Measurements from ENCODE around the gene STK32C.

DNA sequence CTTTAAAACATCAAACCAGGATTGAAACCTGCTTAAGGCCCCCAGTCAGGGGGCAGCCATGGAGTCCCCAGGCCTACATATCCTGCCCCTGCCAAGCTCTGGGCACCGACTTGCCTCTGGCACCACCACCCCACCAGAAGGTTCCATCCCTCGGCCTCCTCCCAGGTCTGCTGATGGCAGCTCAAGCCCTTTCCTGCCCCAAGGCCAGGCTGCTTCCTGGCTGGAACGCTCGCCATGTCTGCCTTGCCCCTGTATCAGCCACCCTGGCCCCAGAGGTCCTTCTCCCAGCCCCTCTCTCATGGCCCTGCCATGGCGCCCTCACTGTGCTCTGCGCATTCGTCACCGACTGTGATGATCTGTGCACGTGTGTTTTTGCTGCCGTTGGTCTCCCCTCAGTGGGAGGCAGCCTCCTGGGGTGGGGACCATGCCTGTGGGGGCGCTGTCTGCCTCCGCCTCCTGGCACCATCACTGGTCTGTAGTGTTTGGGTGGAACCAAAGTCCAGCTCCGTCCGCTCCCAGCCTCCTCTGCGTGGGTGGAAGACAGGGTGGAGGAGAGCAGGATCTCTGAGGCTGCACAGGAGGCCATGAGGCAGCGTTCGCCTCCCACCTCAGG, 117.8 kb downstream of the STK32C start:
- TF ChIP-seq, protein P1, sequence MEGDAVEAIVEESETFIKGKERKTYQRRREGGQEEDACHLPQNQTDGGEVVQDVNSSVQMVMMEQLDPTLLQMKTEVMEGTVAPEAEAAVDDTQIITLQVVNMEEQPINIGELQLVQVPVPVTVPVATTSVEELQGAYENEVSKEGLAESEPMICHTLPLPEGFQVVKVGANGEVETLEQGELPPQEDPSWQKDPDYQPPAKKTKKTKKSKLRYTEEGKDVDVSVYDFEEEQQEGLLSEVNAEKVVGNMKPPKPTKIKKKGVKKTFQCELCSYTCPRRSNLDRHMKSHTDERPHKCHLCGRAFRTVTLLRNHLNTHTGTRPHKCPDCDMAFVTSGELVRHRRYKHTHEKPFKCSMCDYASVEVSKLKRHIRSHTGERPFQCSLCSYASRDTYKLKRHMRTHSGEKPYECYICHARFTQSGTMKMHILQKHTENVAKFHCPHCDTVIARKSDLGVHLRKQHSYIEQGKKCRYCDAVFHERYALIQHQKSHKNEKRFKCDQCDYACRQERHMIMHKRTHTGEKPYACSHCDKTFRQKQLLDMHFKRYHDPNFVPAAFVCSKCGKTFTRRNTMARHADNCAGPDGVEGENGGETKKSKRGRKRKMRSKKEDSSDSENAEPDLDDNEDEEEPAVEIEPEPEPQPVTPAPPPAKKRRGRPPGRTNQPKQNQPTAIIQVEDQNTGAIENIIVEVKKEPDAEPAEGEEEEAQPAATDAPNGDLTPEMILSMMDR (IDR thresholded peaks at IDR 0.05), result no peak
- TF ChIP-seq POLR2A (IDR thresholded peaks at IDR 0.05) (no peak), EP300 (IDR thresholded peaks at IDR 0.05) (no peak), POLR2AphosphoS5 (IDR thresholded peaks at IDR 0.05) (no peak)

All from upper lobe of left lung (tissue), 4 donors.